ENCODE data around the gene LYST.

- TF ChIP-seq, protein P1, sequence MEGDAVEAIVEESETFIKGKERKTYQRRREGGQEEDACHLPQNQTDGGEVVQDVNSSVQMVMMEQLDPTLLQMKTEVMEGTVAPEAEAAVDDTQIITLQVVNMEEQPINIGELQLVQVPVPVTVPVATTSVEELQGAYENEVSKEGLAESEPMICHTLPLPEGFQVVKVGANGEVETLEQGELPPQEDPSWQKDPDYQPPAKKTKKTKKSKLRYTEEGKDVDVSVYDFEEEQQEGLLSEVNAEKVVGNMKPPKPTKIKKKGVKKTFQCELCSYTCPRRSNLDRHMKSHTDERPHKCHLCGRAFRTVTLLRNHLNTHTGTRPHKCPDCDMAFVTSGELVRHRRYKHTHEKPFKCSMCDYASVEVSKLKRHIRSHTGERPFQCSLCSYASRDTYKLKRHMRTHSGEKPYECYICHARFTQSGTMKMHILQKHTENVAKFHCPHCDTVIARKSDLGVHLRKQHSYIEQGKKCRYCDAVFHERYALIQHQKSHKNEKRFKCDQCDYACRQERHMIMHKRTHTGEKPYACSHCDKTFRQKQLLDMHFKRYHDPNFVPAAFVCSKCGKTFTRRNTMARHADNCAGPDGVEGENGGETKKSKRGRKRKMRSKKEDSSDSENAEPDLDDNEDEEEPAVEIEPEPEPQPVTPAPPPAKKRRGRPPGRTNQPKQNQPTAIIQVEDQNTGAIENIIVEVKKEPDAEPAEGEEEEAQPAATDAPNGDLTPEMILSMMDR (conservative IDR thresholded peaks at IDR 0.05; ENCODE audit: low read length): no peak
- TF ChIP-seq EZH2phosphoT487 (IDR thresholded peaks at IDR 0.05; ENCODE audit: borderline replicate concordance, low read depth, low read length): no peak
These were observed 19.1 kb upstream of the LYST start for GRCh38 chr1:235885655-235886262.

All from OCI-LY7 (cell line).